Right hindlimb (tissue), 1 donor: Measurements from ENCODE around the gene MPND.
A peak's percentile ranks its signal among the peaks of the same experiment; 100 is the strongest.
"Not testable (repeated sequence)": the region's sequence is repeated elsewhere in the genome, so short reads cannot be mapped to it uniquely, and the experiment has no call there.

Experiments
- DNase-seq: peaks from one replicate; pipeline ENCODE4 v3.0.0-alpha.2; 2018

MPND gene

GRCh38 chr19:4322942-4323665 is 20.3 kb upstream of the MPND start:
- no peak for DNase-seq

- DNase-seq, result no peak
Observed at GRCh38 chr19:4323692-4324091, 19.7 kb upstream of the MPND start.

- no peak for DNase-seq
Observed at GRCh38 chr19:4324228-4324627, 19.1 kb upstream of the MPND start.

- DNase-seq, result no peak
Observed at GRCh38 chr19:4326215-4326836, 17.0 kb upstream of the MPND start.

GRCh38 chr19:4326837-4327251 is 16.5 kb upstream of the MPND start:
- DNase-seq, result no peak

- peak; percentile 73 for DNase-seq
Observed at GRCh38 chr19:4327252-4327876, 16.0 kb upstream of the MPND start.

- DNase-seq, result no peak
Observed at GRCh38 chr19:4327877-4328242, 15.5 kb upstream of the MPND start.

GRCh38 chr19:4328243-4328990 is 14.9 kb upstream of the MPND start:
- DNase-seq, result peak; percentile 98

GRCh38 chr19:4328991-4329681 is 14.2 kb upstream of the MPND start:
- not testable (repeated sequence) for DNase-seq

- DNase-seq, result no peak
Observed at GRCh38 chr19:4329858-4330257, 13.5 kb upstream of the MPND start.

- no peak for DNase-seq
Observed at GRCh38 chr19:4334929-4335570, 8.3 kb upstream of the MPND start.

- no peak for DNase-seq
Observed at GRCh38 chr19:4337906-4338440, 5.4 kb upstream of the MPND start.

- no peak for DNase-seq
Observed at GRCh38 chr19:4338441-4339355, 4.7 kb upstream of the MPND start, which contains the start of gene STAP2. Gene STAP2, minus strand, starts transcription at chr19:4338827. Its CDS starts 74 bp downstream, at chr19:4338753.

- no peak for DNase-seq
Observed at GRCh38 chr19:4342314-4342614, 1.1 kb upstream of the MPND start.

- peak; percentile 99 for DNase-seq
Observed at GRCh38 chr19:4342615-4343369, 570 bp upstream of the MPND start.

- no peak for DNase-seq
Observed at GRCh38 chr19:4345342-4346019, 2.1 kb downstream of the MPND start.

- DNase-seq, result no peak
Observed at GRCh38 chr19:4346020-4346383, 2.6 kb downstream of the MPND start.

- DNase-seq, result no peak
Observed at GRCh38 chr19:4347521-4347920, 4.2 kb downstream of the MPND start.

GRCh38 chr19:4349225-4349624 is 5.9 kb downstream of the MPND start:
- not testable (repeated sequence) for DNase-seq

- DNase-seq, result no peak
Observed at GRCh38 chr19:4350111-4350510, 6.7 kb downstream of the MPND start.
